ENCODE data around the gene SMAD5.
A peak's percentile ranks its signal among the peaks of the same experiment; 100 is the strongest.

SMAD5 gene

GRCh38 chr5:136132557-136133221, at the start of gene SMAD5:
Gene SMAD5, plus strand, starts transcription at chr5:136132845. Its CDS starts 20,916 bp downstream, at chr5:136153761.
- DNase-seq (ENCODE audit: low spot score) = peak; percentile 99

- DNase-seq (ENCODE audit: low spot score) = no peak
Observed at GRCh38 chr5:136084698-136085097, 47.9 kb upstream of the SMAD5 start.

DNA sequence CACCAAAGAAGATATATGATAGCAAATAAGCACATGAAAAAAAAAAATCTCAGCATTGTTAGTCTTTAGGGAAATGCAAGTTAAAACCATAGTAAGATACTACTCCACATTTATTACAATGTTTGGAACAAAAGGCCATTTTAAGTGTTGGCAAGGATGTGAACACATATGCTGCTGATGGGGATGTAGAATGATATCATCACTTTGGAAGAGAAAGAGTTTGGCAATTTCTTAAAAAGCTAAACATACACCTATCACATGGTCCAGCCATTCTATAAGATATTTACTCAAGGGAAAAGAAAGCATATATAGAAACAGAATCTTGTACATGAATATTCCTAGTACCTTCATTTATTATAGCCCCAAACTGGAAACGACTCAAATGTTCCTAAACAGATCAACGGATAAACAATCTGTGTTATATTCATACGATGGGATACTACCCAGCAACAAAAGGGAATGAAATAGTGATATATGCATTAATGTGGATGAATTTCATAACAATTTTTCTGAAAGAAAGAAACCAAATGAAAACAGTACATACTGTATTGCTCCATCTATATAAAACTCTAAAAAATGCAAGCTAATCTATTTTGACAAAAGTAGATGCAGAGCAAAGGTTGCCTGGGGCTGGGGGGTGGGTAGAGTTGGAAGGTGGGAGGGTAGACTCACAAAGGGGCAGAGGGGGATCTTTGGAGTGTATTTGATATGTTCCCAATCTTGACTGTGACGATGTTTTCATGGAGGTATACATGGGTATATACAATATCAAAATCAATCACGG, 45.7 kb upstream of the SMAD5 start:
- DNase-seq (ENCODE audit: low spot score) = no peak

GRCh38 chr5:136087961-136088871, 44.4 kb upstream of the SMAD5 start:
- peak; percentile 83 for DNase-seq (ENCODE audit: low spot score)

- DNase-seq (ENCODE audit: low spot score) = no peak
Observed at GRCh38 chr5:136089791-136090190, 42.9 kb upstream of the SMAD5 start.

- no peak for DNase-seq (ENCODE audit: low spot score)
Observed at GRCh38 chr5:136090319-136090718, 42.3 kb upstream of the SMAD5 start.

GRCh38 chr5:136094189-136094912, 38.3 kb upstream of the SMAD5 start:
- DNase-seq (ENCODE audit: low spot score) = no peak

DNA sequence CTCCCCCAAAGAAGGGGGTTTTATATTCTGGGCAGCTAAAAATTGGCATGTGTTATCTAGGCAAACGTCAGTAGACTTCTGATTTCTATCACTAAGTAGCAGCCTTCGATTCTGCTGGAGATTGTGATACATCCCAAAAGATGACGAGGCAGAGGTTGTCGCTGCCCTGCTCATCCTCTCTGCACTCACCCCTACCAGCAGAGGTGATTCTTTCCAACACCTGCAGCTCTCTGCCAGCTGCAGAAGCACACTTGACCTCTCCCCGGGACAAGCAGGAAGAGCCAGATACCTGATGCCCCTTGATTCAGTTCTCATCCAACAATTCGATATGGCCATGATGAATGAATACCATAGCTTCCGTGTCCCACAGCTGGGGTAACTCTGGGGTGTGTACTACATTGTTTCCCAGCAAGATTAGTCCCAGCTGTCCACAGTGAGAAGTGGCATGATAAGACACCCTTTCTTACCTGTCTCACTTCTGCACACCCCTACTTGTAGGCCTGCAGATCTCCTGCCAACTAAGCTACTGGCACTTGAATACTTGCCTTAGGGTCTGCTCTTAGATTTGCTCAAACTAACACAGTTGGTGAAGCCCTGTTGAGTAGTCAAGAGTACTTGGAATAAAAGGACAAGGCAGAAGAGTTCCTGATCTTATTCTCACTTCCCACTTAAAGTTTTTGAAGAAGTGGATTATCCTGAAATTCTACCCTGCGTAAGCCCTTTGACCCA, 37.6 kb upstream of the SMAD5 start:
- no peak for DNase-seq (ENCODE audit: low spot score)

DNA sequence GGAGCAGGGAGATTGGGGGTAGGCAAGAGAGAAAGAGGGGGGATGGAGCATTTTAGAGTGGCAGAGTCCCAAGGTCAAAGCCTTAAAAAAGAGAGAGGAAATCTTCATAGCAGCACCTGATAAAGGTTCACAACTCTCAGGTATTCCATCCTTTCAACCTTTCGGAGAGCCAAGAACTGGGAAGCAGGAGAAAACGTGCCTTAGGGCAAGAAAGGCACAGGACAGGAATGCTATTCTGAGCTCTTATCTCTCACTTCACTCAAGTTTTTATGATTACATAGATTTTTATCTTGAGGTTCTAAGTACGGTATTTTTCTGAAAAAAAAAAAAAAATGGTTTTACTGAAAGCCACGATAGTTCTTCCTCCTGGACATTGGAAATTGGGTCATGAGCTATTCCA, 34.5 kb upstream of the SMAD5 start:
- DNase-seq (ENCODE audit: low spot score) = no peak

- no peak for DNase-seq (ENCODE audit: low spot score)
Observed at GRCh38 chr5:136099870-136100269, 32.8 kb upstream of the SMAD5 start.

- DNase-seq (ENCODE audit: low spot score) = no peak
Observed at GRCh38 chr5:136101884-136102283, 30.8 kb upstream of the SMAD5 start.

DNA sequence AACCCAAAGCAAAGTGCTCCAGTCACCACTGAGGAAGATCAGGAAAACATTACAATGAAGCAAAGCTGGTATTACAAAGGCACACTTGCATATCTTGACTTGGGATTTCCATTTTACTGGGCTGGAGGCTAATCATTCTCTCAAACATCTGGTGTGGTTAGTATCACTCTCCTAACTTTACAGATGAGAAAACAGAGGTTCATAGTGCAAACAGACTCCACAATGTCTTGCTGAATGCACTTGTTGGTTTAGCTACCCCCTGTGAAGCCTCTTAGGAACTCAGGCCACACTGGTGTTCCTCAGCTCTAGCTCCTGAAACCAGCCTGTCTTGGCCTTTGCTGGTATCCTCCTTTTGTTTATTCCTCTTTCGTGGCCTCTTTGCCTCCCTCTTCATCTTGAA, 29.5 kb upstream of the SMAD5 start:
- no peak for DNase-seq (ENCODE audit: low spot score)

DNA sequence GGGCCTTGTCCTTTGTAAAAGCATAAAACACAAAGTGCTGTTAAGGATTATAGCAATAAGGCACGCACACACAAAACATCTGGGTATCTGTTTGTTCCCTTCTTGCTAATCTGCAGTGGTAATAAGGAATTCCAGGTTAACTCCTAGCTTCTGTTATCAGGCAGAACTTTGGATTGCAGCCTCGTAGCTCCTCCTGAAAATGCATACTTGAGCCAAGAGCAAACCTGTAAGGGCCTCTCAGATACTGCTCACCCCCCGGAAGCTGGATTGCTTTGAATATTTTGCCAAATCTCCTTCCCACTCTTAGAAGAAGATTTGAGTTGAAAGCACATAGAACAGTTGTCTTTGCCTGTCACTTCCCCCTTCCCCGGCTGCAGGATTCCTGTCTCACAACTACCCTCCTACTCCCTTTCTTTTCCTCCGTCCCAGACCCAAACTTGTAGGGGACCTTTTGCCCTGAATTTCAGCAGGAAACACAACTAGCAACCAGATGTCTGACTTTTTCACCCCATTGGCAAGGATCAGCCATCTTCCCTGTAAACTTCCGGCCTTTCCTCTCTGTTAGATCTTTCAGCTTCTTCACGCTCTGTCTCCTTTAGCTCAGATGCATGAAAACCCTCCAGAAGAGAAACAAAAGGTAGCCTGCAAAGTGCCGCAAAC, 28.2 kb upstream of the SMAD5 start:
- DNase-seq (ENCODE audit: low spot score) = no peak

- no peak for DNase-seq (ENCODE audit: low spot score)
Observed at GRCh38 chr5:136106351-136107031, 26.2 kb upstream of the SMAD5 start.

- DNase-seq (ENCODE audit: low spot score) = no peak
Observed at GRCh38 chr5:136108180-136108611, 24.4 kb upstream of the SMAD5 start.

- DNase-seq (ENCODE audit: low spot score) = no peak
Observed at GRCh38 chr5:136108766-136109165, 23.9 kb upstream of the SMAD5 start.

DNA sequence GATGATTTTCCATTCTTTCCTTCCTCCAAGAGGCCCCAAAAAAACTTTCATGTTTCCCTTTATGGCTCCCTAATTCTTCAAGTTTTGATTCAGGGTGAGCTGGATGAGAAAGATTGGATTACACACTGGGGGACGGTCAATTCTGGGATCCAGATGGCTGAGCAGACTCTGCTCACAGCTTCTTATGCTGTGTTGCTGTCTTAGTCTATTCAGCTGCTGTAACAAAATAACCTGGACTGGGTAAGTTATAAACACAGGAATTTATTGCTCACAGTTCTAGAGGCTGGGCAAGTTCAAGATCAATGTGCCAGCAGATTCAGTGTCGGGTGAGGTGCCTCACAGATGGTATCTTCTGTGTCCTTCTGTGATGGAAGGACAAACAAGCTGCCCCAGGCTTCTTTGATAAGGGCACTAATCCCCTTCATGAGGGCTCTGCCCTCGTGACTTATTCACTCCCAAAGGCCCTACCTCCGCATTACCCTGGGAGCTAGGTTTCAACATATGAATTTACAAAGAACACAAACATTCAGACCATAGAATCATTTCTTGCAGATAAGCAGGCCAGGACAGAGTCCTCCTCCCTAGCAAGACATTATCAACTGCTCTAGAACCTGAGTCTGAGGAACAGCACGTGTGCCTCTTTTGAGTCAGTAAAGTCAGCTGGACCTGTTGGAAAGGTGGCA, 23.1 kb upstream of the SMAD5 start:
- no peak for DNase-seq (ENCODE audit: low spot score)

DNA sequence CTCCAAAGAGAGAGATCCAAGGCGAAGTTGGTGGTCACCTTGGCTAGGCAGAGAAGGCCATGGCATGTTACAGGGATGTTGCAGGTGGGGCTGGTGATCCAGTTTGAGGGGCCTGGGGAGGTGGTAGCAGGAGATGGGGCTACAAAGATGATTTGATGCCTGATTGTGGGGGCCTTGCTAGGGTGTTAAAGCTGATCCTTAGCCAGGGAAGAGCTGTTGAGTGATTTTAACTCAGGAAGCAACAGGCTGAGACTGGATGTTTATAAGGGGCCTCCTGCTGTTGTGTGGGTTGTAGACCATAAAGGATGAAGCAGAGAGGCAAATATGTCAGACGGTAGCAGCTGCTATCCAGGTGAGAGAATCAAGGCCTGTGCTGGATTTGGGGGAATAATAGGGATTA, 19.0 kb upstream of the SMAD5 start:
- no peak for DNase-seq (ENCODE audit: low spot score)

- DNase-seq (ENCODE audit: low spot score) = no peak
Observed at GRCh38 chr5:136114414-136115125, 18.1 kb upstream of the SMAD5 start.

Data from left forelimb (tissue), 1 donor.